GM20431 (cell line): ENCODE data around the gene ATP1A2.

ENCODE experiments used
- in situ Hi-C: fragments of 300-500 bp; cut with MseI, MboI; formaldehyde crosslinking; loops from one replicate; pipeline ENCODE4 v1.15.0; 2020; ENCODE audit warnings: low sequenced_read_pairs; ENCODE audit not compliant: unreplicated experiment

ATP1A2 gene

DNA sequence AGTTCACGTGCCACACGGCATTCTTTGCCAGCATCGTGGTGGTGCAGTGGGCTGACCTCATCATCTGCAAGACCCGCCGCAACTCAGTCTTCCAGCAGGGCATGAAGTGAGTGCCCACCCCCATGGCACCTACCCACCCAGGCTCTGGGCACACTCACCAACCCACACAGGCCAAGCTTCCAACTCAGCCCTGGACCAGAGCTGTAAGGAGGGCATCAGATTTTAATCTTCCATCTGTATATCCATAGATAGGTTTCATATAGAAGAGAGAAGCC, 21.3 kb downstream of the ATP1A2 start:
- in situ Hi-C loops, result no loop called here

DNA sequence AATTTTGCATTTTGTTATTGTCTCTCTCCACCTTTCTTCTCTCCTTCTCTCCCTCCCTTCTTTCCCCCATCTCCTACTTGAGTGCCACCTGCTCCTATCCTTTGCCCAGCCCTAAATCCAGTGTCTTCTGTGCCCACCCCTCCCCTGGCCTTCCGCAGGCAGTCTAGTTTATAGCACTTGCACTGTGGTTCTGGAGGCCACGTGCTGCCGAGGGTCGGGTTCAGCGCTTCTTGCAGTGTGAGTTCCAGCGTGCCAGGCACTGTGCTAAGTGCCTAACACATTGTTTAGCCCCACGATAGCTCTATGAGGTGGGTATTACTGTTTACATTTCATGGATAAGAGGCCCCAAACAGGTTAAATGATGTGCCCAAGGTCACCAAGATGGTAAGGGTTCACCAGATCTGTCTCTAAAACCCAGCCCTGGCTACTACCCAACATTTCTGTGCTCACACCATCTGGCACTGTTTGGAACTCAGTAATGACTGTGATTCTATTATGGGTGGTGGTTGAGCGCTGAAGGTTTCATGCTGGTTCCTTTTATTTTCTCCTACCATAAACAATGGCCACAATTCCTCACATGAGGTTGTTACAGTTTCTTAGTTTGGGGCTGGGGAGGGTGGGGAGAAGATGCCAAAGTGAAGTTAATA, 21.8 kb downstream of the ATP1A2 start:
- in situ Hi-C loops, result no loop called here

GRCh38 chr1:160139840-160140239, 24.3 kb downstream of the ATP1A2 start:
- in situ Hi-C loops, result no loop called here

GRCh38 chr1:160143695-160144094, 28.1 kb downstream of the ATP1A2 start:
- in situ Hi-C loops, result no loop called here

- in situ Hi-C loops, result no loop called here
Measured at GRCh38 chr1:160144921-160145320, 29.4 kb downstream of the ATP1A2 start.

DNA sequence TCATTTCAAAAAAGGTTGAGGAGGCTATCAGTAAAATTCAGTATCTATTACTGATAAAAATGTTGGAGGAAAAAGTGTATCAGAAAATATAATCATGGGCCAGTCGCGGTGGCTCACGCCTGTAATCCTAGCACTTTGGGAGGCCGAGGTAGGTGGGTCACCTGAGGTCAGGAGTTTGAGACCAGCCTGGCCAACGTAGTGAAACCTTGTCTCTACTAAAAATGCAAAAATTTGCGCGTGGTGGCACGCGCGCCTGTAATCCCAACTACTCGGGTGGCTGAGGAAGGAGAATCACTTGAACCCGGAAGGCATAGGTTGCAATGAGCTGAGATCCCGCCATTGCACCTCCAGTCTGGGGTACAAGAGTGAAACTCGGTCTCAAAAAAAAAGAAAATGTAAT, 30.5 kb downstream of the ATP1A2 start:
- in situ Hi-C loops, result no loop called here

DNA sequence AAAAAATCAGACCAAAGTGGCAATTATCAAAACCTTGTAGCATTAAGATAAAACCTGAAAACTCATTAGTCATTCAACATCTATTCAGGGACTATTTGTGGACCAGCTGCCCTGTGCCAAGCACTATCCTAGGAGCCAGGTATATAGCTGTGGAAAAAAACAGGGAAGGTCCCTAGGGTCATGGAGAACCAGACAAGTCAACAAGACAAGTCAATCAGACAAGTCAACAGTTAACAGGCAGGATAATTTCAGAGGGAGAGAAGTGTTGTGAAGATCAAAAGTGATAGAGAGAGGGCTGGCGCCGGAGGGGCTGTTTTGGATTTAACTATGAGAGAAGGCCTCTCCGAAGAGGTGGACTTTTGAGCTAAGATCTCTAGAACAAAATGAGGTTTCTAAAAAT, 32.6 kb downstream of the ATP1A2 start:
- in situ Hi-C loops, result no loop called here

GRCh38 chr1:160149233-160149632, 33.7 kb downstream of the ATP1A2 start:
- in situ Hi-C loops, result no loop called here

DNA sequence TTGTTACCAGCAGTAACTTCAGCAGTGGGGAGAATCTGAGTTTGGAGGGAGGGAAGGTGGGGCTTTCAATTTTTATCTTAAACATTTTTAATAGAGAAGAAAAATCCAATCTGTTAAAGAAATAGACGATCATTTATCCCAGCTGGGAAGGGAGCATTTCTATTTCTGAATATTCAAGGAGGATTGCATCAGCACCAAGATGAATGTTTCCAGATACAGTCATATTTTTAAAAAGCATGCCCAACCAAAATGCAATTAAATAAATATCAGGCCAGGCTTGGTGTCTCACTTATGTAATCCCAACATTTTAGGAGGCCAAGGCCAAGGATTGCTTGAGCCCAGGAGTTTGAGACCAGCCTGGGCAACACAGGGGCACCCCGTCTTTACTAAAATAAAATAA, 34.2 kb downstream of the ATP1A2 start:
- in situ Hi-C loops, result no loop called here

- in situ Hi-C loops, result no loop called here
Measured at GRCh38 chr1:160151303-160151702, 35.7 kb downstream of the ATP1A2 start, which contains the start of gene ATP1A4. Gene ATP1A4 (plus strand): TSS chr1:160151603. CDS start chr1:160152041, 438 bp downstream.

GRCh38 chr1:160154790-160155189, 39.2 kb downstream of the ATP1A2 start:
- in situ Hi-C loops, result no loop called here

- in situ Hi-C loops, result no loop called here
Measured at GRCh38 chr1:160156361-160156760, 40.8 kb downstream of the ATP1A2 start.

DNA sequence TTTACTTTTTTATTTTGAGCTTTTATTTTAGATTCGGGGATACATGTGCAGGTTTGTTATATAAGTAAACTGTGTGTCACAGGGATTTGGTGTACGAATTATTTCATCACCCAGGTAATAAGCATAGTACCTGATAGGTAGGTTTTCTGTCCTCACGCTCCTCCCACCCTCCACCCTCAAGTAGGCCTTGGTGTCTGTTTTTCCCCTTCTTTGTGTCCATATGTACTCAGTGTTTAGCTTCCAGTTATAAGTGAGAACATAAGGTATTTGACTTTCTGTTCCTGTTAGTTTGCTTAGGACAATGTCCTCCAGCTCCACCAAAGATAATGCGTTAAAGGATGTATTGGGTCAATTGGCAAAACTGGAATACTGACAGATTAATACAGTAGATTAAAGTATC, 41.6 kb downstream of the ATP1A2 start:
- in situ Hi-C loops, result no loop called here

- in situ Hi-C loops, result no loop called here
Measured at GRCh38 chr1:160158031-160158430, 42.5 kb downstream of the ATP1A2 start.

DNA sequence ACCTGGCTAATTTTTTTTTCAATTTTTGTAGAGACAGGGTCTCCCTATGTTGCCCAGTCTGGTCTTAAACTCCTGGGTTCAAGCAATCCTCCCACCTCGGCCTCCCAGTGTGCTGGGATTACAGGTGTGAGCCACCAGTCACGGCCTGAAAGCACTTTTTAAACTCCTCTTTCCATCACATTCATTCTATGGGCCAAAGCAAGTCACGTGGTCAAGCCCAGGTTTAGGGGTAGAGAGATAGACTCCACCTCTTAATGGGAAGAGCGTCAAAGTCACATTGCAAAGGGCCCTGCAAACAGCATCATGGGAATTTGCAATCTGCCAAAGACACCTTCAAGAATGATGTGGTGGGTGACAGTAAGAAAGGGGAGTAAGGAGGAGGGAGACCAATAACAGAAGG, 43.0 kb downstream of the ATP1A2 start:
- in situ Hi-C loops, result no loop called here

DNA sequence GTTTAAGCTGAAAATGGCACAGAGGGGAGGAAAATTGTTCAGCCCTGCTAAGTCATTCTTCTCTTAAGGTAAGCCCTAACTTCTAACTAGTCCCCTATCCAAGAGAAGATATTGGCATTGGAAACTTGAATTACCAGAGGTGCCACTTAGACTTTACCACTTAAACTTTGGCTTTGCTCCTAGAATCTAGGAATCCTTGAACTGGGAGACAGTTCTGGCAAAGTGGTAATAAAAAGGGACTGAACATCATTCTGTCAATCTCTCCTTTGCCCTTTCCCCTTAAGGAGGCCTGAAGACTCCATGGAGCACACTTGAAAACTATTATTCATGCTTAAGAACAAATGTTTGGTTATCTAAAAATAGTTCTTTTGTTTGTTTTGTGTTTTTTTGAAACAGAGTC, 44.3 kb downstream of the ATP1A2 start:
- in situ Hi-C loops, result no loop called here

- in situ Hi-C loops, result no loop called here
Measured at GRCh38 chr1:160161965-160162705, 46.6 kb downstream of the ATP1A2 start.

DNA sequence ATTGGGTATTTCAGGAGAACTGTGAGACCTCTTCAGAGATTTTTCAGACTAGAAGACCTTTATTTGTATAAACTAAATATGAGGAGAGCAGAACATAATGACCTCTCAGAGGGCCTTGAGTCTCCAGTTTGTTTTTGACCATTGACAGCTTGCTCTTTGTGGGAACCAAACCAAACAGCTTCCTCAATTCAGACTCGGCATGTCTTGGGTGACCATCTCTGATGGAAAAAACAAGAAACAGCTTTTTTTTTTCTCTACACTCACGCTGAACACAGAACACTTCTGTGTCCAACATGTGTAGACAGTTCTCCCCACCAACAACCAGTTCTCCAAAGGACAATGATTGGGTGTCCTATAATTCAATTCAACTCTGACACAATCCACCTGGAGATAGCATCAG, 47.4 kb downstream of the ATP1A2 start:
- in situ Hi-C loops, result no loop called here

- in situ Hi-C loops, result no loop called here
Measured at GRCh38 chr1:160163615-160164014, 48.1 kb downstream of the ATP1A2 start.

- in situ Hi-C loops, result no loop called here
Measured at GRCh38 chr1:160164121-160164520, 48.6 kb downstream of the ATP1A2 start.

DNA sequence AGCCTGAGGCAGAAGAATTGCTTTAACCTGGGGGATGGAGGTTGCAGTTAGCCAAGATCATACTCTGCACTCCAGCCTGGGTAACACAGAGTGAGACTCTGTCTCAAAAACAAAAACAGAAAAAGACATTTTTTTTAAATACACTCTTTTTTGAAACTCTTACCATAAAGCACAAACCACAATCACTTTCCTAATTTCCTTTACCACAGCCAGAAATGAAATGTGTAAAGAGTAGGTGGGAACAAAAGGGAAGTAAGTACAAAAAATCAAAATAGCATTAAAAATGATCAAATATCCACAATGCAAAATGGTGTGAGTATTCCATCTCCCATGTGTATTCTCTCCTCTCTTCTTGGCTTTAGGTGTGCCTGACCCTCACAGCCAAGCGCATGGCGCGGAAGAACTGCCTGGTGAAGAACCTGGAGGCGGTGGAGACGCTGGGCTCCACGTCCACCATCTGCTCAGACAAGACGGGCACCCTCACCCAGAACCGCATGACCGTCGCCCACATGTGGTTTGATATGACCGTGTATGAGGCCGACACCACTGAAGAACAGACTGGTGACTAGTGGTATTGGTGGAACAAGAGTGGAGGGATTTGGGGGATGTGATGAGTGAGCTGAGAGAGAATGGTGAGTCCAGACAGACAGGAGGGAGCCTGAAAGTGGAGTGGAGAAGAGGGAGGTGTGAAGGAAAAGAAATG, 50.8 kb downstream of the ATP1A2 start:
- in situ Hi-C loops, result no loop called here
